Endothelial cell of umbilical vein (primary cell): ENCODE data around the gene SEMA4C. TPM values are rescaled to one million over a fixed set of nuclear protein-coding genes. Genes with fewer than 3 reads are reported as not detected.
A peak's percentile ranks its signal among the peaks of the same experiment; 100 is the strongest.

ENCODE experiments used
- BruUV-seq: library from RNA; stranded (reverse); fragments of 400-500 nt; replicated peaks from 2 replicates; lab custom pipeline; 2021; lab: Mats Ljungman, UMichigan
- CTCF ChIA-PET: fragments of 300-600, 350-600 bp; sonication (Branson Sonifier 250); formaldehyde crosslinking; loops from one replicate; lab custom pipeline; 2021; ENCODE audit warnings: antibody characterized with exemption, inconsistent platforms; lab: Charles Lee
- POLR2A ChIA-PET: fragments of 300-600, 350-600 bp; sonication (Branson Sonifier 250); formaldehyde crosslinking; loops from one replicate; lab custom pipeline; 2021; ENCODE audit warnings: antibody characterized with exemption, inconsistent platforms; lab: Charles Lee
- DNase-seq: peaks from one replicate; pipeline ENCODE4 v3.0.0-alpha.2; 2011; ENCODE audit warnings: low read depth, low spot score
- FAIRE-seq: peaks from 2 replicates; lab custom pipeline; 2011; peaks lifted over from hg19 to GRCh38; lab: Jason Lieb, UNC
- H2AFZ ChIP-seq: 2 replicates; pipeline ENCODE4 v1.6.0; 2012; ENCODE audit warnings: low read depth, low read length, control low read depth, inconsistent platforms
- H3K27ac ChIP-seq: 2 replicates; pipeline ENCODE4 v1.5.1; 2011; ENCODE audit warnings: low read depth, mild to moderate bottlenecking, control low read depth, low read length, moderate library complexity; ENCODE audit not compliant: insufficient read depth
- H3K27me3 ChIP-seq, 2 experiments: 2 replicates each; pipeline versions ENCODE4 v1.6.0 to v1.6.1; 2011; ENCODE audit warnings: low read length in 2 of 2, mixed read lengths in 1 of 2; ENCODE audit not compliant: control insufficient read depth in 2 of 2, insufficient read depth in 2 of 2
- H3K36me3 ChIP-seq, 2 experiments: 2 replicates in 1 of 2; 3 replicates in 1 of 2; pipeline ENCODE4 v1.5.1; 2011; ENCODE audit warnings: low read length in 2 of 2, mild to moderate bottlenecking in 1 of 2, moderate library complexity in 1 of 2; ENCODE audit not compliant: control insufficient read depth in 2 of 2, insufficient read depth in 2 of 2; ENCODE audit errors: extremely low read depth in 1 of 2
- H3K4me1 ChIP-seq: 3 replicates; pipeline ENCODE4 v1.5.1; 2011; ENCODE audit warnings: mild to moderate bottlenecking, low read length; ENCODE audit not compliant: control insufficient read depth, insufficient read depth; ENCODE audit errors: extremely low read depth
- H3K4me2 ChIP-seq: 2 replicates; pipeline ENCODE4 v1.6.1; 2011; ENCODE audit warnings: low read length, control low read depth, mixed read lengths; ENCODE audit not compliant: insufficient read depth
- H3K4me3 ChIP-seq, 3 experiments: fragments of 200-600 bp in 1 of 3; sonication (generic), shearing (Covaris generic) in 1 of 3; replicated peaks in 1 of 3; 2 replicates each; pipeline ENCODE4 v1.5.1; 2011 to 2016; ENCODE audit warnings: control low read depth in 3 of 3, low read length in 3 of 3, mild to moderate bottlenecking in 2 of 3, inconsistent platforms in 1 of 3, low read depth in 1 of 3, moderate library complexity in 1 of 3; ENCODE audit not compliant: insufficient read depth in 1 of 3
- H3K79me2 ChIP-seq: 2 replicates; pipeline ENCODE4 v1.6.0; 2012; ENCODE audit warnings: low read length, inconsistent platforms; ENCODE audit not compliant: control insufficient read depth, insufficient read depth
- H3K9ac ChIP-seq: replicated peaks from 2 replicates; pipeline ENCODE3; 2011; ENCODE audit warnings: low read length, control low read depth; ENCODE audit not compliant: insufficient read depth; ENCODE audit errors: extremely low read depth
- H3K9me1 ChIP-seq: replicated peaks from 3 replicates; pipeline ENCODE4 v1.6.0; 2011; ENCODE audit warnings: mild to moderate bottlenecking, low read length; ENCODE audit not compliant: control insufficient read depth, insufficient read depth; ENCODE audit errors: extremely low read depth
- H3K9me3 ChIP-seq: replicated peaks from 2 replicates; pipeline ENCODE4 v1.5.1; 2012; ENCODE audit warnings: low read length, inconsistent platforms; ENCODE audit not compliant: control insufficient read depth, insufficient read depth
- H4K20me1 ChIP-seq: replicated peaks from 2 replicates; pipeline ENCODE3; 2011; ENCODE audit warnings: mild to moderate bottlenecking, low read length; ENCODE audit not compliant: control insufficient read depth, insufficient read depth; ENCODE audit errors: extremely low read depth
- POLR2A ChIP-seq: IDR thresholded peaks from 2 replicates; pipeline ENCODE4 v1.6.1; 2012; ENCODE audit warnings: low read depth, mild to moderate bottlenecking, control low read depth, low read length
- POLR2AphosphoS5 ChIP-seq: IDR thresholded peaks from 2 replicates; pipeline ENCODE4 v1.6.1; 2012; ENCODE audit warnings: low read depth, mild to moderate bottlenecking, control low read depth, low read length, moderate library complexity; ENCODE audit not compliant: insufficient read depth
- dilution Hi-C: fragments of 300-500 bp; cut with MboI; formaldehyde crosslinking; loops from one replicate; pipeline ENCODE4 v1.15.0; 2019; ENCODE audit warnings: low sequenced_read_pairs; ENCODE audit not compliant: extremely low pct_ligation_motif_present
- intact Hi-C: fragments of 100-400 bp; cut with micrococcal nuclease; formaldehyde crosslinking; loops from one replicate; pipeline ENCODE4 v1.10.0; 2022
- polyA plus RNA-seq, 4 experiments: library from polyadenylated mRNA; depleted of rRNA in 3 of 4; stranded (reverse) in 3 of 4; unstranded in 1 of 4; fragments of >200 nt; gene quantifications; 2 replicates each; pipeline versions ENCODE4 v1.2.1 to v1.2.3, GENCODE V29; 2011 to 2012; ENCODE audit warnings: missing spikeins in 1 of 4
- total RNA-seq: library from RNA; stranded (reverse); gene quantifications from 2 replicates; pipeline ENCODE4 v1.2.3, GENCODE V29; 2021
- TF ChIP-seq, protein P1 (sequence below): IDR thresholded peaks from 2 replicates; pipeline ENCODE4 v1.6.1; 2011; ENCODE audit not compliant: insufficient read depth, insufficient read length
- TF ChIP-seq, protein P2 (sequence below), 2 donors: IDR thresholded peaks; 1 replicate in 1 of 2; 2 replicates in 1 of 2; pipeline ENCODE4 v1.5.1; 2011; ENCODE audit warnings: low read length in 2 of 2, mild to moderate bottlenecking in 2 of 2, moderate library complexity in 2 of 2, control low read depth in 1 of 2, inconsistent platforms in 1 of 2, low read depth in 1 of 2; ENCODE audit not compliant: insufficient read depth in 1 of 2; ENCODE audit errors: extremely low read depth in 1 of 2

The SEMA4C gene
- total and polyA plus RNA-seq, 2 donors (not counting 3 experiments of a cell fraction or from before 2014, with no cell fraction given): 16.4 to 17.3 TPM

DNA sequence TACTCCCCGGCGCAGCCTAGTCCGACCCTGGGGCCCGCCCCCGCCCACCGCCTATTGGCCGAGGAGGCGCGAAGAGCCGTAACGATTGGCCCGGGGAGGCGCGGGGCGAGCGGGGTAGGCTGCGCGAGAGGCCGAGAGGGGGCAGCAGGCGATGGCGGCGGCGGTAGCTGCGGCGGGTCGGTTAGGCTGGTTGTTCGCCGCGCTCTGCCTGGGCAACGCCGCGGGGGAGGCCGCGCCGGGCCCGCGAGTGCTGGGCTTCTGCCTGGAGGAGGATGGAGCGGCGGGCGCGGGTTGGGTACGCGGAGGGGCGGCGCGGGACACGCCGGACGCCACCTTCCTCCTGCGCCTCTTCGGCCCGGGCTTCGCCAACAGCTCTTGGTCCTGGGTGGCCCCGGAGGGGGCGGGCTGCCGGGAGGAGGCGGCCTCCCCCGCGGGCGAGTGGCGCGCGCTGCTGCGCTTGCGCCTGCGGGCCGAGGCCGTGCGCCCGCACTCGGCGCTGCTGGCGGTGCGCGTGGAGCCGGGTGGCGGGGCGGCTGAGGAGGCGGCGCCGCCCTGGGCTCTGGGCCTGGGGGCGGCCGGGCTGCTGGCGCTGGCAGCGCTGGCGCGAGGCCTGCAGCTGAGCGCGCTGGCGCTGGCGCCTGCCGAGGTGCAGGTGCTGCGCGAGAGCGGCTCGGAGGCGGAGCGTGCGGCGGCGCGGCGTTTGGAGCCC, 53.6 kb downstream of the SEMA4C start, which contains the start of gene CNNM3:
Gene CNNM3 (plus strand): TSS at position 142 of the 709 bp plus-strand sequence. CDS start 10 bp downstream, at position 152.
- no TSS peak for BruUV-seq

More for the DNA sequence above, 53.6 kb downstream of the SEMA4C start, which contains the start of gene CNNM3:
- peak within 1 kb of the TSS; percentile 45 for H3K9ac ChIP-seq
- H3K4me3 ChIP-seq: peak within 1 kb of the TSS; percentile 52 to 82 (median 75)
- no peaks in the 10 kb centered on the region for H3K36me3 ChIP-seq
- no peaks in the 10 kb centered on the region for H3K9me3 ChIP-seq
- H3K4me2 ChIP-seq: peak within 1 kb of the TSS; percentile 94
- peaks cover 10% of the 10 kb centered on the region for H3K79me2 ChIP-seq
- H3K9me1 ChIP-seq: no peaks in the 10 kb centered on the region
- H3K4me1 ChIP-seq: peaks cover 13% of the 10 kb centered on the region
- ChIA-PET CTCF (interaction anchor here (0.6 to 2.9 kb wide), 16 partner anchors 10 to 791 kb away, joined by 3 to 16 read pairs (median 5); partner anchors contain the start of genes ANKRD36 and ANKRD39), POLR2A (interaction anchor here (0.8 kb wide), 1 partner anchor 42 kb away, joined by 4 read pairs; the partner anchor contains the start of gene ANKRD39)
- H3K27ac ChIP-seq: no peak within 1 kb of the TSS
- no peaks in the 10 kb centered on the region for H3K27me3 ChIP-seq
- TF ChIP-seq POLR2AphosphoS5: peak; percentile 88
- TF ChIP-seq, protein P1, sequence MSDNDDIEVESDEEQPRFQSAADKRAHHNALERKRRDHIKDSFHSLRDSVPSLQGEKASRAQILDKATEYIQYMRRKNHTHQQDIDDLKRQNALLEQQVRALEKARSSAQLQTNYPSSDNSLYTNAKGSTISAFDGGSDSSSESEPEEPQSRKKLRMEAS: no peak
- peak; percentile 60 for TF ChIP-seq POLR2A
- TF ChIP-seq, protein P2, sequence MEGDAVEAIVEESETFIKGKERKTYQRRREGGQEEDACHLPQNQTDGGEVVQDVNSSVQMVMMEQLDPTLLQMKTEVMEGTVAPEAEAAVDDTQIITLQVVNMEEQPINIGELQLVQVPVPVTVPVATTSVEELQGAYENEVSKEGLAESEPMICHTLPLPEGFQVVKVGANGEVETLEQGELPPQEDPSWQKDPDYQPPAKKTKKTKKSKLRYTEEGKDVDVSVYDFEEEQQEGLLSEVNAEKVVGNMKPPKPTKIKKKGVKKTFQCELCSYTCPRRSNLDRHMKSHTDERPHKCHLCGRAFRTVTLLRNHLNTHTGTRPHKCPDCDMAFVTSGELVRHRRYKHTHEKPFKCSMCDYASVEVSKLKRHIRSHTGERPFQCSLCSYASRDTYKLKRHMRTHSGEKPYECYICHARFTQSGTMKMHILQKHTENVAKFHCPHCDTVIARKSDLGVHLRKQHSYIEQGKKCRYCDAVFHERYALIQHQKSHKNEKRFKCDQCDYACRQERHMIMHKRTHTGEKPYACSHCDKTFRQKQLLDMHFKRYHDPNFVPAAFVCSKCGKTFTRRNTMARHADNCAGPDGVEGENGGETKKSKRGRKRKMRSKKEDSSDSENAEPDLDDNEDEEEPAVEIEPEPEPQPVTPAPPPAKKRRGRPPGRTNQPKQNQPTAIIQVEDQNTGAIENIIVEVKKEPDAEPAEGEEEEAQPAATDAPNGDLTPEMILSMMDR (IDR thresholded peaks at IDR 0.05; ENCODE audit: extremely low read depth in 1 of 2, insufficient read depth in 1 of 2, low read depth in 1 of 2, low read length in 2 of 2): peak; percentile 45 to 76
- dilution Hi-C loops: no loop called here
- DNase-seq (peak; percentile 95), FAIRE-seq (peak; percentile 92)
- peak within 1 kb of the TSS; percentile 97 for H2AFZ ChIP-seq
- H4K20me1 ChIP-seq: no peaks in the 10 kb centered on the region
- intact Hi-C loops: loop anchor here (1.0 to 2.0 kb wide), 5 partner anchors 42 to 279 kb away; partner anchors contain the start of genes ANKRD39, ARID5A, CNNM4 and KANSL3
